PC-3 (cell line): ENCODE measurements around the gene TP53. TPM values are rescaled to one million over a fixed set of nuclear protein-coding genes. Genes with fewer than 3 reads are reported as not detected.
A peak's percentile ranks its signal among the peaks of the same experiment; 100 is the strongest.

ENCODE experiments used
- ATAC-seq: fragments of 200-7000 bp; cut with Tn5 transposase; 2 replicates; pipeline ENCODE4 v1.9.1; 2020; ENCODE audit warnings: mild to moderate bottlenecking, moderate library complexity
- BruUV-seq: library from RNA; stranded (reverse); fragments of 400-500 nt; replicated peaks from 2 replicates; lab custom pipeline; 2021; lab: Mats Ljungman, UMichigan
- CTCF ChIA-PET: fragments of 300-600 bp; sonication (Branson Sonifier 250); formaldehyde crosslinking; loops from one replicate; lab custom pipeline; 2022; ENCODE audit warnings: antibody characterized with exemption; lab: Charles Lee
- POLR2A ChIA-PET: fragments of 300-600 bp; sonication (Branson Sonifier 250); formaldehyde crosslinking; loops from one replicate; lab custom pipeline; 2022; ENCODE audit warnings: antibody characterized with exemption; ENCODE audit not compliant: unreplicated experiment; lab: Charles Lee
- DNase-seq: peaks from one replicate; pipeline ENCODE4 v3.0.0-alpha.2; 2015
- H2AFZ ChIP-seq: fragments of 300-600 bp; sonication (generic); 2 replicates; pipeline ENCODE4 v1.6.0; 2016; ENCODE audit warnings: antibody characterized with exemption, low read length
- H3F3A ChIP-seq: fragments of 300-600 bp; sonication (generic); one replicate; pipeline ENCODE4 v1.6.0; 2017; ENCODE audit warnings: antibody characterized with exemption, low read length, control low read depth, mild to moderate bottlenecking; ENCODE audit not compliant: unreplicated experiment
- H3K27ac ChIP-seq: fragments of 300-600 bp; sonication (generic); 2 replicates; pipeline ENCODE4 v1.5.1; 2016; ENCODE audit warnings: mild to moderate bottlenecking, low read length
- H3K27me3 ChIP-seq: fragments of 300-600 bp; sonication (generic); 2 replicates; pipeline ENCODE4 v1.6.1; 2016; ENCODE audit warnings: low read length, mixed read lengths
- H3K36me3 ChIP-seq: fragments of 300-600 bp; sonication (generic); 2 replicates; pipeline ENCODE4 v1.6.1; 2016; ENCODE audit warnings: low read depth, mixed run types, low read length, mixed read lengths
- H3K4me1 ChIP-seq: fragments of 300-600 bp; sonication (generic); 2 replicates; pipeline ENCODE4 v1.5.1; 2016; ENCODE audit warnings: low read length; ENCODE audit not compliant: insufficient read depth
- H3K4me2 ChIP-seq: fragments of 300-600 bp; sonication (generic); 2 replicates; pipeline ENCODE4 v1.6.0; 2016; ENCODE audit warnings: low read length
- H3K4me3 ChIP-seq: fragments of 300-600 bp; sonication (generic); 2 replicates; pipeline ENCODE4 v1.5.1; 2016; ENCODE audit warnings: mild to moderate bottlenecking, low read length, mixed read lengths
- H3K79me2 ChIP-seq: fragments of 300-600 bp; sonication (generic); 2 replicates; pipeline ENCODE4 v1.6.1; 2017; ENCODE audit warnings: low read length, mixed read lengths
- H3K9ac ChIP-seq: fragments of 300-600 bp; sonication (generic); 2 replicates; pipeline ENCODE4 v1.6.0; 2016; ENCODE audit warnings: mild to moderate bottlenecking, low read length
- H3K9me2 ChIP-seq: fragments of 300-600 bp; sonication (generic); replicated peaks from 2 replicates; pipeline ENCODE4 v1.6.1; 2016; ENCODE audit warnings: mixed run types, low read length, mixed read lengths
- H3K9me3 ChIP-seq: fragments of 300-600 bp; sonication (generic); 2 replicates; pipeline ENCODE4 v1.6.1; 2016; ENCODE audit warnings: low read length, mixed read lengths
- H4K20me1 ChIP-seq: fragments of 300-600 bp; sonication (generic); 2 replicates; pipeline ENCODE4 v1.6.1; 2016; ENCODE audit warnings: low read length, mixed read lengths
- CTCF ChIP-seq: fragments of 300-600 bp; sonication (generic); conservative IDR thresholded peaks from 2 replicates; pipeline ENCODE4 v1.5.1; 2017; ENCODE audit warnings: antibody characterized with exemption, low read depth, mild to moderate bottlenecking, low read length
- EZH2 ChIP-seq: fragments of 300-600 bp; sonication (generic); IDR thresholded peaks from one replicate; pipeline ENCODE4 v1.6.1; 2017; ENCODE audit warnings: antibody characterized with exemption, mild to moderate bottlenecking, low read length; ENCODE audit not compliant: unreplicated experiment
- EZH2phosphoT487 ChIP-seq: fragments of 300-600 bp; sonication (generic); IDR thresholded peaks from 2 replicates; pipeline ENCODE4 v1.6.1; 2018; ENCODE audit warnings: mild to moderate bottlenecking, antibody characterized with exemption, low read length, borderline replicate concordance
- intact Hi-C: fragments of 100-400 bp; cut with micrococcal nuclease; formaldehyde crosslinking; loops from 2 replicates; pipeline ENCODE4 v1.9.0; 2023
- total RNA-seq: library from RNA; depleted of rRNA; stranded (reverse); fragments of >200 nt; gene quantifications from 2 replicates; pipeline ENCODE4 v1.2.3, GENCODE V29; 2014

TP53 gene
- total RNA-seq, 1 experiment from 2014 or later: 3.4 TPM

DNA sequence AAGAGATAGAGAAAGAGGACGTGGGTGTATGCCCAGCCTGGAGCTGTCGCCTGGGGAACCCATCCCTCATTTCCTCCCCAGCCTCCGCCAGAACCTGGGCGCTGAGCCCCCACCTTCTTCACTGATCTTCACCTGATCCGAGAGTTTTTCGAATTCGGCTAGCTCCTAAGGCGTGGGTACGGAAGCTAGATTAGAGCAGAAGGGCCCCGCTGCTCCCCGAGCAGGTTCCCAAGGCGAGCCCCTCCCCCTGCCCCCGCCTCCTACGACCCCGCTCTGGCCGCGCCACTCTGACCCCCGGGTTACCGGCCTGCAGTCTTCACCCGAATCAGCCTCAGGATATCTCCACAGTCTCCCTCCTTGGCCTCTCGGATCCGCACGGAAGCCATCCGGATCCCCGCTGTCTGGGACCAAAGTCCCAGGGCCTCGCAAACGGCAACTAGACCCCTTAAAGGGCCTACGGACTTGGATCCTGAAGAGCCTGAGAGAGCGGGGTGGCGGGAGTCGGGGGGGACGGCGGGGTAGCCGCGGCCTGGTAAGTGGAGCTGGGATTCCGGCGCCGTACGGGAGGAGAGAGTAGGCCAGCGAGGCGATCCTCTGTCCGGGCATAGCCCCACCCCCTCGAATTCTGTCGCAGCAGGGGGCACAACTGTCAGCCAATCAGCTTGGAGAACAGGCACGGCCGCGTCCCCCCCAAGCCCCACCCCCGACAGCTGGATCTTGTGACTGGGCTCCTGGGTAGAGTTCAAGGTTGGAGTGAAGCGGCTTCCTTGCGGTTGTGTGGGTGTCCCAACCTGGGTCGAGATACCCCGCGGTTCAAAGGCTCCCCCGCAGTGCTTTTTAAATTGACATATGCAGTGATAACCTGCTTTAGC is 59.8 kb downstream of the TP53 start, which contains the start of gene SAT2:
Gene SAT2, minus strand, starts transcription at position 572 of the 872 bp plus-strand sequence. Its CDS starts 186 bp downstream, at position 386.
- Histone ChIP-seq H3K27me3 (no peaks in the 10 kb centered on the region), H3K79me2 (peaks cover 13% of the 10 kb centered on the region), H2AFZ (peak within 1 kb of the TSS; percentile 87), H3F3A (no peaks in the 10 kb centered on the region), H3K36me3 (no peaks in the 10 kb centered on the region), H3K4me2 (peak within 1 kb of the TSS; percentile 86), H3K9me3 (no peaks in the 10 kb centered on the region), H3K4me1 (no peaks in the 10 kb centered on the region), H4K20me1 (no peaks in the 10 kb centered on the region), H3K4me3 (peak within 1 kb of the TSS; percentile 91), H3K27ac (no peak within 1 kb of the TSS), H3K9me2 (no peaks in the 10 kb centered on the region), H3K9ac (peak within 1 kb of the TSS; percentile 84)
- ATAC-seq (peak; percentile 98), DNase-seq (peak; percentile 84)
- BruUV-seq: no TSS peak
- POLR2A ChIA-PET: interaction anchor here (0.5 to 1.1 kb wide), 6 partner anchors 13 to 466 kb away, joined by 3 to 6 read pairs (median 4); partner anchors contain the start of genes FXR2 and TP53
- CTCF ChIA-PET: interaction anchor here (0.6 to 1.1 kb wide), 4 partner anchors 18 to 67 kb away, joined by 3 to 5 read pairs (median 4); partner anchors contain the start of genes ATP1B2 and TP53
- TF ChIP-seq EZH2phosphoT487: no peak
- TF ChIP-seq CTCF: no peak
- no peak for TF ChIP-seq EZH2
- intact Hi-C loops: no loop called here

DNA sequence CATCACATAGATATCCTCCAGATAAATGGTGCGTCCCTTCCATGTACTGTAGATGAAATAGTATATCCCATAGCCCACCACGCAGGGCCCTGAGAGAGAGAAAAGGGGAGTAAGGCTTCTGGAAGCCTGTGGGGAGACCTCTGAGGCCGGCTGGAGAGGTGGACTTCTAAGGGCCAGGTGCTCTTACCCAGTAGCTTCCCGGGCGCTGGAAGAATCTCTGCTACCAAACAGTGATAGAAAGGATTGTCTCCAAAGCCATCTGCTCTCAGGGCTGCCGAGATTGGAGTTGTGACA is 60.4 kb downstream of the TP53 start:
- BruUV-seq: TSS peak; percentile 80
- Histone ChIP-seq H3K9me3 (no peaks in the 10 kb centered on the region), H3K9me2 (no peaks in the 10 kb centered on the region), H3K36me3 (no peaks in the 10 kb centered on the region), H3K27ac (no peak overlapping the region), H4K20me1 (no peaks in the 10 kb centered on the region), H3K4me1 (no peaks in the 10 kb centered on the region), H3K4me2 (peak overlapping the region; percentile 86), H3K79me2 (peaks cover 13% of the 10 kb centered on the region), H3K27me3 (no peaks in the 10 kb centered on the region), H3F3A (no peaks in the 10 kb centered on the region), H3K4me3 (peak overlapping the region; percentile 91), H3K9ac (peak overlapping the region; percentile 84), H2AFZ (peak overlapping the region; percentile 87)
- ATAC-seq: no peak; the same call in 1 of the 2 replicates
- POLR2A ChIA-PET: interaction anchor here (0.5 kb wide), 1 partner anchor 12 kb away, joined by 4 read pairs; no protein-coding TSS in a partner anchor
- intact Hi-C loops: no loop called here
- DNase-seq: no peak
- TF ChIP-seq EZH2phosphoT487 (no peak), CTCF (no peak), EZH2 (no peak)
- CTCF ChIA-PET: interaction anchor here (1.1 kb wide), 1 partner anchor 60 kb away, joined by 3 read pairs; the partner anchor contains the start of gene TP53
